GM19328 (cell line): ENCODE results near the gene AUH.

Source experiments
- ATAC-seq: cut with Tn5 transposase; IDR thresholded peaks from one replicate; pipeline ENCODE4 v1.9.1; 2021; ENCODE audit warnings: mild to moderate bottlenecking, moderate library complexity; ENCODE audit not compliant: unreplicated experiment

The AUH gene

GRCh38 chr9:91297306-91297705, 64.4 kb downstream of the AUH start:
- no peak for ATAC-seq

- no peak for ATAC-seq
Observed at GRCh38 chr9:91296354-91296753, 65.4 kb downstream of the AUH start.

- ATAC-seq, result no peak
Observed at GRCh38 chr9:91295357-91295756, 66.4 kb downstream of the AUH start.

GRCh38 chr9:91291866-91292265, 69.9 kb downstream of the AUH start:
- ATAC-seq, result no peak

- ATAC-seq, result no peak
Observed at GRCh38 chr9:91289244-91289643, 72.5 kb downstream of the AUH start.

- ATAC-seq, result no peak
Observed at GRCh38 chr9:91285729-91286353, 75.9 kb downstream of the AUH start.

- no peak for ATAC-seq
Observed at GRCh38 chr9:91282292-91282691, 79.4 kb downstream of the AUH start.

GRCh38 chr9:91279296-91280204, 82.2 kb downstream of the AUH start:
- ATAC-seq, result no peak

GRCh38 chr9:91276513-91276912, 85.2 kb downstream of the AUH start:
- ATAC-seq, result no peak

- ATAC-seq, result no peak
Observed at GRCh38 chr9:91275655-91276054, 86.1 kb downstream of the AUH start.

- ATAC-seq, result no peak
Observed at GRCh38 chr9:91274949-91275492, 86.7 kb downstream of the AUH start.

GRCh38 chr9:91273853-91274552, 87.7 kb downstream of the AUH start:
- ATAC-seq, result no peak

- no peak for ATAC-seq
Observed at GRCh38 chr9:91271156-91271555, 90.6 kb downstream of the AUH start.

GRCh38 chr9:91269907-91270491, 91.7 kb downstream of the AUH start:
- no peak for ATAC-seq

GRCh38 chr9:91266448-91266847, 95.3 kb downstream of the AUH start:
- ATAC-seq, result no peak

- no peak for ATAC-seq
Observed at GRCh38 chr9:91265514-91265913, 96.2 kb downstream of the AUH start.

- no peak for ATAC-seq
Observed at GRCh38 chr9:91261417-91261816, 100.3 kb downstream of the AUH start.

GRCh38 chr9:91259162-91259561, 102.6 kb downstream of the AUH start:
- ATAC-seq, result no peak

- no peak for ATAC-seq
Observed at GRCh38 chr9:91258451-91258850, 103.3 kb downstream of the AUH start.

- no peak for ATAC-seq
Observed at GRCh38 chr9:91256235-91256634, 105.5 kb downstream of the AUH start.

- ATAC-seq, result no peak
Observed at GRCh38 chr9:91255327-91255726, 106.4 kb downstream of the AUH start.
